Skeletal muscle tissue (tissue), 4 donors: ENCODE results near the gene TMEM132E. TPM values are rescaled to one million over a fixed set of nuclear protein-coding genes. Genes with fewer than 3 reads are reported as not detected.
A peak's percentile ranks its signal among the peaks of the same experiment; 100 is the strongest.

ENCODE experiments used
- H3K27ac ChIP-seq: one replicate; pipeline ENCODE4 v1.7.0; 2013; ENCODE audit warnings: mild to moderate bottlenecking, low read depth, low read length, inconsistent platforms
- H3K27me3 ChIP-seq, 3 donors: one replicate each; pipeline ENCODE4 v1.7.0; 2013; ENCODE audit warnings: low read length in 3 of 3; ENCODE audit not compliant: control insufficient read depth in 3 of 3, insufficient read depth in 3 of 3
- H3K36me3 ChIP-seq, 3 donors: one replicate each; pipeline ENCODE4 v1.7.0; 2013; ENCODE audit warnings: low read length in 3 of 3; ENCODE audit not compliant: control insufficient read depth in 3 of 3, insufficient read depth in 3 of 3
- H3K4me1 ChIP-seq, 3 donors: one replicate each; pipeline ENCODE4 v1.7.0; 2013; ENCODE audit warnings: low read length in 3 of 3, mild to moderate bottlenecking in 3 of 3; ENCODE audit not compliant: control insufficient read depth in 3 of 3, insufficient read depth in 3 of 3
- H3K4me3 ChIP-seq, 3 donors: one replicate each; pipeline ENCODE4 v1.7.0; 2013; ENCODE audit warnings: low read length in 3 of 3
- H3K9ac ChIP-seq, 3 donors: one replicate each; pipeline ENCODE4 v1.7.0; 2013; ENCODE audit warnings: low read length in 3 of 3, mild to moderate bottlenecking in 3 of 3, moderate library complexity in 2 of 3, low read depth in 1 of 3
- H3K9me3 ChIP-seq, 3 donors: one replicate each; pipeline ENCODE4 v1.7.0; 2013; ENCODE audit warnings: low read length in 3 of 3; ENCODE audit not compliant: control insufficient read depth in 3 of 3
- total RNA-seq: library from RNA; depleted of rRNA; stranded (reverse); fragments of >200 nt; gene quantifications from one replicate; pipeline ENCODE4 v1.2.3, GENCODE V29; 2014
- donor health status: Osteomylitis.

Gene TMEM132E
- total RNA-seq, 1 donor from 2014 or later: 0.52 TPM

- peaks cover 37 to 57% (median 53%) of the 10 kb centered on the region in 3 donors for H3K27me3 ChIP-seq
Observed at GRCh38 chr17:34637548-34638525, 58.5 kb downstream of the TMEM132E start.

GRCh38 chr17:34638526-34639260 is 59.3 kb downstream of the TMEM132E start:
- Histone ChIP-seq H3K4me1 (peaks cover 5 to 28% (median 13%) of the 10 kb centered on the region in 3 donors), H3K4me3 (no peak overlapping the region), H3K9me3 (no peaks in the 10 kb centered on the region), H3K36me3 (no peaks in the 10 kb centered on the region), H3K27ac (no peak overlapping the region), H3K27me3 (peaks cover 39 to 57% (median 55%) of the 10 kb centered on the region in 3 donors), H3K9ac (no peak overlapping the region)

More at GRCh38 chr17:34637548-34638525, 58.5 kb downstream of the TMEM132E start:
- Histone ChIP-seq H3K9me3 (no peaks in the 10 kb centered on the region), H3K9ac (peak overlapping the region in 1 of 3 donors; percentile 68), H3K36me3 (no peaks in the 10 kb centered on the region), H3K4me3 (peak overlapping the region; percentile 43 to 60 (median 49)), H3K27ac (no peak overlapping the region), H3K4me1 (peaks cover 5 to 28% (median 13%) of the 10 kb centered on the region in 3 donors)

GRCh38 chr17:34639706-34640425 is 60.5 kb downstream of the TMEM132E start:
- peaks cover 43 to 65% (median 61%) of the 10 kb centered on the region in 3 donors for H3K27me3 ChIP-seq
- no peaks in the 10 kb centered on the region for H3K9me3 ChIP-seq
- H3K27ac ChIP-seq: no peak overlapping the region
- no peaks in the 10 kb centered on the region for H3K36me3 ChIP-seq
- peak overlapping the region in 1 of 3 donors; percentile 25 for H3K9ac ChIP-seq
- no peak overlapping the region for H3K4me3 ChIP-seq
- H3K4me1 ChIP-seq: peaks cover 5 to 28% (median 13%) of the 10 kb centered on the region in 3 donors

GRCh38 chr17:34641368-34641767 is 62.0 kb downstream of the TMEM132E start:
- H3K4me1 ChIP-seq: peaks cover 5 to 28% (median 13%) of the 10 kb centered on the region in 3 donors
- no peak overlapping the region for H3K27ac ChIP-seq
- H3K27me3 ChIP-seq: peaks cover 43 to 66% (median 59%) of the 10 kb centered on the region in 3 donors

GRCh38 chr17:34644941-34645550 is 65.7 kb downstream of the TMEM132E start:
- peaks cover 0 to 9% (median 4%) of the 10 kb centered on the region in 3 donors for H3K4me1 ChIP-seq
- no peaks in the 10 kb centered on the region for H3K36me3 ChIP-seq
- H3K4me3 ChIP-seq: no peak overlapping the region
- no peaks in the 10 kb centered on the region for H3K9me3 ChIP-seq
- H3K27me3 ChIP-seq: peaks cover 28 to 42% (median 38%) of the 10 kb centered on the region in 3 donors
- no peak overlapping the region for H3K27ac ChIP-seq
- H3K9ac ChIP-seq: no peak overlapping the region

More at GRCh38 chr17:34641368-34641767, 62.0 kb downstream of the TMEM132E start:
- no peak overlapping the region for H3K9ac ChIP-seq
- no peak overlapping the region for H3K4me3 ChIP-seq
- H3K9me3 ChIP-seq: no peaks in the 10 kb centered on the region
- H3K36me3 ChIP-seq: no peaks in the 10 kb centered on the region

GRCh38 chr17:34645594-34645993 is 66.2 kb downstream of the TMEM132E start:
- H3K4me3 ChIP-seq: no peak overlapping the region
- peaks cover 28 to 41% (median 38%) of the 10 kb centered on the region in 3 donors for H3K27me3 ChIP-seq
- peaks cover 0 to 6% (median 3%) of the 10 kb centered on the region in 3 donors for H3K4me1 ChIP-seq
- no peak overlapping the region for H3K27ac ChIP-seq
- no peak overlapping the region for H3K9ac ChIP-seq
- H3K36me3 ChIP-seq: no peaks in the 10 kb centered on the region
- H3K9me3 ChIP-seq: no peaks in the 10 kb centered on the region

- Histone ChIP-seq H3K27me3 (peaks cover 33 to 38% (median 34%) of the 10 kb centered on the region in 3 donors), H3K27ac (no peak overlapping the region)
Observed at GRCh38 chr17:34647511-34647910, 68.1 kb downstream of the TMEM132E start.

GRCh38 chr17:34650051-34650750 is 70.8 kb downstream of the TMEM132E start:
- no peaks in the 10 kb centered on the region for H3K36me3 ChIP-seq
- H3K4me1 ChIP-seq: no peaks in the 10 kb centered on the region
- no peaks in the 10 kb centered on the region for H3K9me3 ChIP-seq
- H3K9ac ChIP-seq: no peak overlapping the region
- no peak overlapping the region for H3K27ac ChIP-seq
- H3K27me3 ChIP-seq: peaks cover 20 to 29% (median 26%) of the 10 kb centered on the region in 3 donors
- no peak overlapping the region for H3K4me3 ChIP-seq

More at GRCh38 chr17:34647511-34647910, 68.1 kb downstream of the TMEM132E start:
- Histone ChIP-seq H3K9me3 (no peaks in the 10 kb centered on the region), H3K9ac (no peak overlapping the region), H3K36me3 (no peaks in the 10 kb centered on the region), H3K4me3 (no peak overlapping the region), H3K4me1 (no peaks in the 10 kb centered on the region)
